OCI-LY1 (cell line): Measurements from ENCODE around the gene ABITRAM.
"Not testable (repeated sequence)": the region's sequence is repeated elsewhere in the genome, so short reads cannot be mapped to it uniquely, and the experiment has no call there.

Source experiments
- H2AFZ ChIP-seq: fragments of 200-600 bp; sonication (generic), shearing (Covaris generic); 2 replicates; pipeline ENCODE4 v1.6.0; 2014; ENCODE audit warnings: antibody characterized with exemption, mild to moderate bottlenecking, low read length
- H3F3A ChIP-seq: fragments of 200-600 bp; sonication (generic), shearing (Covaris generic); 2 replicates; pipeline ENCODE4 v1.6.0; 2014; ENCODE audit warnings: mild to moderate bottlenecking, antibody characterized with exemption, low read length, moderate library complexity; ENCODE audit not compliant: insufficient read depth
- H3K27ac ChIP-seq: fragments of 200-600 bp; sonication (generic); 2 replicates; pipeline ENCODE4 v1.5.1; 2014; ENCODE audit warnings: low read length, mixed run types, mild to moderate bottlenecking, low read depth; ENCODE audit not compliant: poor library complexity, severe bottlenecking
- H3K27me3 ChIP-seq: fragments of 200-600 bp; sonication (generic); 2 replicates; pipeline ENCODE4 v1.6.0; 2014; ENCODE audit warnings: antibody characterized with exemption, mild to moderate bottlenecking, low read length, moderate library complexity; ENCODE audit not compliant: insufficient read depth
- H3K36me3 ChIP-seq: fragments of 200-600 bp; sonication (generic); 2 replicates; pipeline ENCODE4 v1.6.1; 2014; ENCODE audit warnings: mild to moderate bottlenecking, antibody characterized with exemption, low read length, moderate library complexity, mixed read lengths; ENCODE audit not compliant: insufficient read depth
- H3K4me1 ChIP-seq: fragments of 200-600 bp; sonication (generic); 2 replicates; pipeline ENCODE4 v1.5.1; 2014; ENCODE audit warnings: mild to moderate bottlenecking, low read length, moderate library complexity; ENCODE audit not compliant: insufficient read depth, severe bottlenecking
- H3K4me2 ChIP-seq: fragments of 200-600 bp; sonication (generic), shearing (Covaris generic); 2 replicates; pipeline ENCODE4 v1.6.1; 2014; ENCODE audit warnings: low read length
- H3K4me3 ChIP-seq: fragments of 200-600 bp; sonication (generic); 2 replicates; pipeline ENCODE4 v1.5.1; 2014; ENCODE audit warnings: low read length, low read depth, mild to moderate bottlenecking, mixed read lengths; ENCODE audit not compliant: poor library complexity, severe bottlenecking
- H3K79me2 ChIP-seq: fragments of 200-600 bp; shearing (Covaris generic); 2 replicates; pipeline ENCODE4 v1.6.1; 2016; ENCODE audit warnings: mixed run types, low read length, mixed read lengths; ENCODE audit not compliant: insufficient read depth
- H3K9ac ChIP-seq: fragments of 200-600 bp; sonication (generic), shearing (Covaris generic); 2 replicates; pipeline ENCODE4 v1.6.1; 2014; ENCODE audit warnings: mild to moderate bottlenecking, low read length, mixed read lengths
- H3K9me2 ChIP-seq: fragments of 200-600 bp; sonication (generic), shearing (Covaris generic); 2 replicates; pipeline ENCODE4 v1.6.1; 2014; ENCODE audit warnings: low read depth, mild to moderate bottlenecking, low read length, mixed read lengths
- H3K9me3 ChIP-seq: fragments of 200-600 bp; shearing (Covaris generic); 2 replicates; pipeline ENCODE4 v1.6.1; 2014; ENCODE audit warnings: low read length, mixed read lengths
- H4K20me1 ChIP-seq: fragments of 200-600 bp; sonication (generic), shearing (Covaris generic); 2 replicates; pipeline ENCODE4 v1.6.0; 2016; ENCODE audit warnings: mild to moderate bottlenecking, low read length; ENCODE audit not compliant: insufficient read depth
- EZH2 ChIP-seq: fragments of 200-600 bp; sonication (generic), shearing (Covaris generic); IDR thresholded peaks from 2 replicates; pipeline ENCODE4 v1.8.0; 2017; ENCODE audit warnings: borderline replicate concordance, mixed run types, mild to moderate bottlenecking, antibody characterized with exemption, low read length, moderate library complexity, mixed read lengths
- TF ChIP-seq, protein P1 (sequence below): fragments of 200-600 bp; sonication (generic), shearing (Covaris generic); IDR thresholded peaks from 2 replicates; pipeline ENCODE4 v1.5.1; 2017; ENCODE audit warnings: mild to moderate bottlenecking, antibody characterized with exemption, low read length, moderate library complexity, mixed read lengths

The ABITRAM gene, protein sequence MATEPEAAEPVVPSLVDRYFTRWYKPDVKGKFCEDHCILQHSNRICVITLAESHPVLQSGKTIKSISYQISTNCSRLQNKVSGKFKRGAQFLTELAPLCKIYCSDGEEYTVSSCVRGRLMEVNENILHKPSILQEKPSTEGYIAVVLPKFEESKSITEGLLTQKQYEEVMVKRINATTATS

DNA sequence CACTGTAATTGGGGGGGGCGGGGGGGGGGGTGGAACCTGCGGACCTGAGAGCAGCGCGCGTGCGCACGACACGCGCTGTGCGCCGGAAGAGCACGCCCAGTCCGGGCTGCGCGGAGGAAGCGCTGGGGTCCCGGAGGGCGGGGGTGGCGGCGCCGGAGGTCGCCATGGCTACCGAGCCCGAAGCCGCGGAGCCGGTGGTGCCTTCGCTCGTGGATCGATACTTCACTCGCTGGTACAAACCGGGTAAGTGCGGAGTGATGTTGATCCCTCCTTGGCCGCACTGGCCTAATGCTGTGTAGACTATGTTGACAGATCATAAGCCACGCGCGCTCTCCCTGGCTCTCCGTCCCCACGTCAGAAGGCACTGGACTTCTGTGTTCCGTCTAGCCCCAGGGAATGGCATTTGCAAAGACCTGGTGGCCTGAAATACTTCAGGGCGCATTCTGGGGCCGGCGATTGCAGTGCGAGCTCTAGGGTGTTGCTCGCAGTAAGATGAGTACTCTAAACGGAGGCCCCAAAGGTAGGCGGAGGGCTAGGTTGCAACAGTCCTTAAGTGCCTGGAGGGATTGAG is at the start of gene ABITRAM:
ABITRAM (plus strand) TSS at position 78 of the 571 bp plus-strand sequence; CDS start at position 165, 87 bp downstream.
- Histone ChIP-seq H3F3A (no peaks in the 10 kb centered on the region), H2AFZ (peak within 1 kb of the TSS; percentile 98), H3K79me2 (peaks cover 12% of the 10 kb centered on the region), H3K27ac (peak within 1 kb of the TSS; percentile 12), H3K9ac (peak within 1 kb of the TSS; percentile 93), H4K20me1 (no peaks in the 10 kb centered on the region), H3K27me3 (no peaks in the 10 kb centered on the region), H3K4me3 (peak within 1 kb of the TSS; percentile 100), H3K4me1 (peaks cover 22% of the 10 kb centered on the region), H3K9me3 (no peaks in the 10 kb centered on the region), H3K9me2 (no peaks in the 10 kb centered on the region), H3K36me3 (peaks cover 10% of the 10 kb centered on the region; the same call in 1 of the 2 replicates), H3K4me2 (peak within 1 kb of the TSS; percentile 100)
- TF ChIP-seq, protein P1, sequence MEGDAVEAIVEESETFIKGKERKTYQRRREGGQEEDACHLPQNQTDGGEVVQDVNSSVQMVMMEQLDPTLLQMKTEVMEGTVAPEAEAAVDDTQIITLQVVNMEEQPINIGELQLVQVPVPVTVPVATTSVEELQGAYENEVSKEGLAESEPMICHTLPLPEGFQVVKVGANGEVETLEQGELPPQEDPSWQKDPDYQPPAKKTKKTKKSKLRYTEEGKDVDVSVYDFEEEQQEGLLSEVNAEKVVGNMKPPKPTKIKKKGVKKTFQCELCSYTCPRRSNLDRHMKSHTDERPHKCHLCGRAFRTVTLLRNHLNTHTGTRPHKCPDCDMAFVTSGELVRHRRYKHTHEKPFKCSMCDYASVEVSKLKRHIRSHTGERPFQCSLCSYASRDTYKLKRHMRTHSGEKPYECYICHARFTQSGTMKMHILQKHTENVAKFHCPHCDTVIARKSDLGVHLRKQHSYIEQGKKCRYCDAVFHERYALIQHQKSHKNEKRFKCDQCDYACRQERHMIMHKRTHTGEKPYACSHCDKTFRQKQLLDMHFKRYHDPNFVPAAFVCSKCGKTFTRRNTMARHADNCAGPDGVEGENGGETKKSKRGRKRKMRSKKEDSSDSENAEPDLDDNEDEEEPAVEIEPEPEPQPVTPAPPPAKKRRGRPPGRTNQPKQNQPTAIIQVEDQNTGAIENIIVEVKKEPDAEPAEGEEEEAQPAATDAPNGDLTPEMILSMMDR: no peak
- TF ChIP-seq EZH2: no peak

DNA sequence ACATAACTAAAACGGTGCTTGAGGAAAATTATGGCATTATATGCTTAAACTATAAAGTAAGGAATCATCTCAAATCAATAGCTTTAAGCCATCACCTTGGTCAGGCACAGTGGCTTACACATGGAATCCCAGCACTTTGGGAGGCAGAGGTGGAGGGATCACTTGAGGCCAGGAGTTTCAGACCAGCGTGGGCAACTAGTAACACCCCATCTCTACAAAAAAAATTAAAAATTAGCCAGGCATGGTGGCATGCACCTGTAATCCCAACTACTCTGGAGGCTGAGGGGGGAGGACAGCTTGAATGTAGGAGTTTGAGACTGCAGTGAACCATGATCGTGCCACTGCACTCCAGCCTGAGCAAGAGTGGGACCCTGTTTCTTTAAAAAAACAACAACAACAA is 49.5 kb upstream of the ABITRAM start:
- Histone ChIP-seq H3K9ac (no peak overlapping the region), H3K4me2 (no peak overlapping the region), H3K79me2 (no peaks in the 10 kb centered on the region), H3K9me3 (no peaks in the 10 kb centered on the region), H4K20me1 (no peaks in the 10 kb centered on the region), H3F3A (no peaks in the 10 kb centered on the region), H3K4me3 (no peak overlapping the region), H2AFZ (no peak overlapping the region), H3K27ac (no peak overlapping the region), H3K27me3 (no peaks in the 10 kb centered on the region), H3K36me3 (peaks cover 55% of the 10 kb centered on the region), H3K4me1 (peaks cover 16% of the 10 kb centered on the region), H3K9me2 (no peaks in the 10 kb centered on the region)
- TF ChIP-seq, protein P1: no peak
- no peak for TF ChIP-seq EZH2

DNA sequence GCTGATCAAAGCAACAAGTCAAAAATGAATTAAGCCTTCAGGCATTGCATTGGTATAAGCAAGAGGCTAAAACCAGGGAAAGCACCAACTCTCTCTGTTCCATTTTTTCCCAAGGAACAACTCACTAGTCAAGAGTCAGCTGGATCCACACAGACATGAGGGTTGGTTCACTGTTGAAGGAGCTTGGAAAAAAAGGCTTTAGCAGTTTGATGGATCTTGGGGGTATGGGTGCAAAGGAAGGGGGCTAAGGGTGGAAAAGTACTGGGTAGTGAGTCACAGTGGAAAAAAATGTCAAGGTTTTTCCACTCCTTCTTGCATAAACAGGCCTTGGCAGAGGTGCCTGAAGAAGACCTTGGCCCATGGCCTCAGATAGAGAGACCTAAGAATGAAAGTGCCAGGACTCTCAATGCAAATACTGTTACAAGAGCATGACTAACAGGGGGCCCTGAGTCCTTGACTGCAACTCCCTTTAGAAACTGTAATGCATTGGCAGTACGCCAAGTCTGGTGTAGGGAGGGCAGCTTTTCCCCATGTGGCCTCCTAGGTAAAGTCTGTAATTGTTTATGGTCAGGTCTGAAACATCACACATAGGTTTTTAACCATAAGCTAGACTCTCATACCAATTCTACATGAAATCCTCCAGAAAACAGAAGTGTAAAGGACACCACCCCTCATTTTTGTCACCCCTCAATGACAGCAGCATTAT is 48.4 kb upstream of the ABITRAM start:
- Histone ChIP-seq H3K36me3 (peaks cover 56% of the 10 kb centered on the region), H3K27me3 (no peaks in the 10 kb centered on the region), H3F3A (no peaks in the 10 kb centered on the region), H4K20me1 (no peaks in the 10 kb centered on the region), H3K4me1 (peaks cover 16% of the 10 kb centered on the region), H3K4me2 (peak overlapping the region; percentile 26; the same call in 1 of the 2 replicates), H3K9me2 (no peaks in the 10 kb centered on the region), H3K9me3 (no peaks in the 10 kb centered on the region), H3K4me3 (no peak overlapping the region), H3K27ac (peak overlapping the region; percentile 87), H3K79me2 (no peaks in the 10 kb centered on the region), H2AFZ (no peak overlapping the region), H3K9ac (no peak overlapping the region)
- TF ChIP-seq EZH2: no peak
- TF ChIP-seq, protein P1: no peak

DNA sequence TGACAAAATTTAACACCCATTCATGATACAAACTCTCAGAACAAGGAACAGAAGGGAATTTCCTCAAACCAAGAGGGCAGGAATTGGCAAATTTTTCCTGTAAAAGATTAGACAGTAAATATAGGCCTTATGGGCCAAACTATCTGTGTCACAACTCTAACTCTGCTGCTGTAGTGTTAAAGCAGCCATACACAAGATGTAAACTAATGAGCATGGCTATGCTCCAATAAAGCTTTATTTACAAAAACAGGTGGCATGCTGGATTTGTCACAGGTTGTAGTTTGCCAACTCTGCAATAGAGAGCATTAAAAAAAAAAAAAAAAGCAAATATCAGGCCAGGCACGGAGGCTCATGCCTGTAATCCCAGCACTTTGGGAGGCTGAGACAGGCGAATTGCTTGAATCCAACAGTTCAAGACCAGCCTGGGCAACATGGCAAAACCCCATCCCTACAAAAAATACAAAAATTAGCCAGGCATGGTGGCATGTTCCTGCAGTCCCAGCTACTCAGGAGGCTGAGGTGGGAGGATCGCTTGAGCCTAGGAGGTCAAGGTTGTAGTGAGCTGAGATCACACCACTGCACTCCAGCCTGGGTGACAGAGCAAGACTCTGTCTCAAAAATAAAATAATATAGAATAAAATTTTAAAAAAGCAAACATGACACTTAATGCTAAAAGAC is 47.5 kb upstream of the ABITRAM start:
- peaks cover 16% of the 10 kb centered on the region for H3K4me1 ChIP-seq
- not testable (repeated sequence) for H4K20me1 ChIP-seq, H3F3A ChIP-seq, H2AFZ ChIP-seq, H3K4me2 ChIP-seq, H3K79me2 ChIP-seq, H3K9me2 ChIP-seq, H3K9me3 ChIP-seq, H3K4me3 ChIP-seq, H3K9ac ChIP-seq, H3K27me3 ChIP-seq
- peak overlapping the region; percentile 87 for H3K27ac ChIP-seq
- peaks cover 60% of the 10 kb centered on the region for H3K36me3 ChIP-seq
